GM12874 (cell line): ENCODE measurements around the gene GRID1.

Source experiments
- TF ChIP-seq, protein P1 (sequence below): IDR thresholded peaks from 2 replicates; pipeline ENCODE4 v1.5.1; 2011; ENCODE audit warnings: low read depth, mild to moderate bottlenecking, control low read depth, low read length, moderate library complexity; ENCODE audit not compliant: insufficient read depth

The GRID1 gene

DNA sequence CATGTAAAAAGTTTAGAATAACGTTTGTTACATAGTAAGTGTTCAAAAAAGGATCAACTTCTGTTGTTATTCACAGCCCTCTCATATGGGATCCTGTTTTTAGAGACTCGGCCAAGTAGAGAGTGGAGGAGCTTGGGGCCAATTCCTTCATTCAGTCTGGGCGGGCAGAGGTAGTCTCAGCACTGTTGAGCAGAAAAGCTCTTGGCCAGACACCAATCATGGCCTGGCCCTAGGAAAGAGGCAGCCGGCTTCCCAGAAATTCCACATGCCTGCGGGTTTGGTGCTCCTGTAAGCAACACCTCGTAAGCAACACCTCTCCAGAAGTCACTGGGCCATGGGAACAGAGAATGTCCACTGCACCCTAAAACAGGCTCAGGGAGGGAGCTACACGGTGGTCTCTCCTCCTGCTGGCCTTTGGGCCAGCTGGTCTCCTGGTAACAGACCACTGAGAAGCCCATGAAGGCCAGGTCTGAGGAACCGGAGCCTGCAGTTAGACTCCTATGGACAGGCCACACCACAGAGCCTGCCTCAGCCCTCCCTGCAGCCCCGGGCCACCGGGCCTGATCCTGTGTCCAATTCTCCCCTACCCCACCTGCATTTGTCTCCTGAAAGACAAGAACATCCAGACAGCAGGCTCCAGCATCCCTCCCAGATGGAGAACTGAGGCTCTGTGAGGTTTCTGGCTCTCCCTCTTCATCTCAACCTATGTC is 149.1 kb downstream of the GRID1 start:
- TF ChIP-seq, protein P1, sequence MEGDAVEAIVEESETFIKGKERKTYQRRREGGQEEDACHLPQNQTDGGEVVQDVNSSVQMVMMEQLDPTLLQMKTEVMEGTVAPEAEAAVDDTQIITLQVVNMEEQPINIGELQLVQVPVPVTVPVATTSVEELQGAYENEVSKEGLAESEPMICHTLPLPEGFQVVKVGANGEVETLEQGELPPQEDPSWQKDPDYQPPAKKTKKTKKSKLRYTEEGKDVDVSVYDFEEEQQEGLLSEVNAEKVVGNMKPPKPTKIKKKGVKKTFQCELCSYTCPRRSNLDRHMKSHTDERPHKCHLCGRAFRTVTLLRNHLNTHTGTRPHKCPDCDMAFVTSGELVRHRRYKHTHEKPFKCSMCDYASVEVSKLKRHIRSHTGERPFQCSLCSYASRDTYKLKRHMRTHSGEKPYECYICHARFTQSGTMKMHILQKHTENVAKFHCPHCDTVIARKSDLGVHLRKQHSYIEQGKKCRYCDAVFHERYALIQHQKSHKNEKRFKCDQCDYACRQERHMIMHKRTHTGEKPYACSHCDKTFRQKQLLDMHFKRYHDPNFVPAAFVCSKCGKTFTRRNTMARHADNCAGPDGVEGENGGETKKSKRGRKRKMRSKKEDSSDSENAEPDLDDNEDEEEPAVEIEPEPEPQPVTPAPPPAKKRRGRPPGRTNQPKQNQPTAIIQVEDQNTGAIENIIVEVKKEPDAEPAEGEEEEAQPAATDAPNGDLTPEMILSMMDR: no peak

DNA sequence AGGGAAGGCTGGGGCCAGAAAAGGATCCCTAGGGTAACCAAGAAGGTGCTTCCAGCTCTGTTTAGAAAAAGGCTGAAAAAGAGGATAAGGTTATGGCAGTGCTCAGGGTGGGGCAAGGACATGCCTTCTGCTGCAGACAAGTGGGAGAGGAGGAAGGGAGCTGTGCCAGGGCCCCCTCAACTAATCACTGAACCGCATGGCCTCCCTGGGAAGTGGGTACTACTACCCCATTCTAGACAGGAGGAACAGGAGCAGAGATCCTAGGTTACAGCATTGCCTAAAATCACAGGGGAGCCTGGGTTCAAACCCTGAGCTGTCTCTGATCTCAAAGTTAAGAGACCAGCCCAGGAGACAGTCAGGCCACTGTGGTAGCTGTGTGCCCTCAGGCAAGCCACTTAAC is 149.7 kb downstream of the GRID1 start:
- TF ChIP-seq, protein P1: no peak

DNA sequence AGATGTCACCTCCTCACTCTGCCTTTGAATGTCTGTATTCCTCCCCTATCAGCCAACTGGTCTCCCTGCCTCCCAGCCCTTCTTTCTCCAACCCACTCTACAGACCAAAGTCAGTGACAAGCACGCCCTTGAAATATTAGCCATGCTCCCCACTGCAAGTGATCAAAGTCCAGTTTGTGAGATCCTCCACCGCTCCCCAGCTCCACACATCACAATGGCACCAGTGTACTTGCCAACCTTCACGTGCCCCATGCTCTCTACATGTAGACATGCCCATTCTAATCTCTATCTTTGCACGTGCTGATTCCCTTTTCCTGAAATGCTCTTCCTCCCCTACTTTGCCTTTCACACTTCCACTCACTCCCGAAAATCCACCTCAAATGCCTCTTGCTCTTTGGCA is 150.9 kb downstream of the GRID1 start:
- TF ChIP-seq, protein P1: no peak

DNA sequence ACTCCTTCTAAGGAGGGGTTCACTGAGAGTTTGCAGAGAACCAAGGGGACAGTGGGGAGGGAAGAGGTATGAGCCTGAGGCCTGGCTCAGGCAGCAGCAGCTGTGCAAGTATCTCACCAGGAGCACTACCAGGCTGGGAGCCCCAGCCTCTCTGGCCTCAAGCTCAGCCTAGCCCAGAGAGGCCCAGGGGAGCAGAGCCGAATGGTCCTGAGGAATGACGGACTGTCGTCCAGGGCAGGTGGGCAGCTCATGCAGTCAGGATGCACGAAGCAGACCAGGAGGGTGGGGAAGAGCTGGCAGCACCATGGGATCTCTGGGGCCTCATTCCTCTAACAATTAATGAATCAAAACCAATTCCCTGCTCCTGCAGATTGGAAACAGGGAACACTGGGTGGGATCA is 151.5 kb downstream of the GRID1 start:
- TF ChIP-seq, protein P1: no peak

DNA sequence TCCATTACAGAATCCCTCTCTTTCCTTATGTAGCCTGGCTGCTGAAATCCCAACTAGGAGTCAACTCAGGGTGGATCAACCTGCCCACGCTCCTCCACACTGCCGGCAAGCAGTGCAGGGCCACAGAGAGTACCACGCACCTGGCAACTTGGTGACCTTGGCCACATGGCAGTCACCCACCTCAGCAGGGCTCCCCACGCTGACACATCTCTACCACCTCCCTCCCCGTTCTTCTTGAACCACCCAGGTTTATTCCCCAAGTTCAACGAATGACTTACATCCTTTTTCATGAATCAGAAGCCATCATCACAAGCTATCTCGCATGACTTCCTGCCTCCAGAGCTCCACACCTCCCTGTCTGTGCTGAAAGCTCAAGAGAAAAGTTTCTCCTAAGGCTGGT is 153.4 kb downstream of the GRID1 start:
- TF ChIP-seq, protein P1: no peak

DNA sequence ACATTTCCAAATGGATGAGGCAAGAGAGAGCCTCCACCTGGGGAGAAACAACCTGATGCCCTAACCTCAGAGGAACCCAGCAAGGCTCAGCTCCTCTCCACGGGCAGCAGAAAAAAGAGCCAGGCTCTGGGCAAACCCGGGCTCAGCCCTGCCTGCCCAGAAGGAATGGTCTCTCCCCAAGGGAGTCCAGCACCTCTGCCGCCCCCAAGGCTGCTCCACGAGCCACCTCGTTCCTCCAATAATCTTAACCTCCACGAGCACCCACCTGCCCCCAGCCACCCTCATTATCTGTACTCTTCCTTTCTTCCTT is 154.2 kb downstream of the GRID1 start:
- TF ChIP-seq, protein P1: no peak

DNA sequence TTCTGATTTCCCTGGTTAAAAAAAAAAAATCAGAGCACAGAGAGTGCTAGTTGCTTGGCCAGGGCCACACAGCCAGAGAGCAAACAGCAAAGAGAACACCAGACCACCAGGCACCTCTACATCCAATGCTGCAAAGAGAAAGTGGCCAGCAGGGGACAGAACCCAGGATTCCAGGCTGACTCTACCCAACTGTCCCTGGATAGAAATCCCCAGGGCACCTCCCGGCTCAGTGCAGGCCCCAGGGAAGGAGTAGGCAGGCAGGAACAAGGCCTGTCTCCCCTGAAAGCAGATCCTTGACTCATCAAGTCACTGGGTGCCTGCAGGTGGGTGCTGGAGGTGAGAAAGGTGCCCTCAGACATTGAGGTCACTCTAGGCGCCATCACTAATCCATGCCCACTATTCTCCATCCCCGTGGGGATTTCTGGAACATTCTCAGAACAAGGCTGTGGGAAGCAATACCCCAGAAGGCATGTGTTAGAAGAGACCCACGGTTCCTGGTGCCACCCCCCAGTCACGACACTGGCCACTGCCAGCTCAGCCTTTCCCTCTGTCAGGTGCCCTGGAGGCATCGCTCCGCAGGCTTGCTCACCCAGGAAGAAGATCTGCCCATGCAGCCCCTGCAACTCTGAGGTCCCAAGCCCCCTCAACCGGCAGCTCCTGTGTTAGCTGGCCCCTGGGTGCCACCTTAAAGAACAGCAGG is 154.8 kb downstream of the GRID1 start:
- TF ChIP-seq, protein P1: no peak
